Gastrocnemius medialis (tissue), 4 donors: ENCODE results near the gene ZNF664. TPM values are rescaled to one million over a fixed set of nuclear protein-coding genes. Genes with fewer than 3 reads are reported as not detected.

Experiments
- ATAC-seq, 2 donors: fragments of 150-250 bp; one replicate each; pipeline ENCODE4 v1.9.1; 2016
- DNase-seq, 2 donors: peaks; one replicate each; pipeline ENCODE4 v3.0.0-alpha.2; 2019
- H3K27ac ChIP-seq, 4 donors: fragments of 200-600 bp; sonication (generic); 1 replicate in 1 of 4; 2 replicates in 3 of 4; pipeline ENCODE4 v1.5.1; 2016 to 2018; ENCODE audit warnings: mild to moderate bottlenecking in 2 of 4, moderate library complexity in 1 of 4
- H3K27me3 ChIP-seq, 3 donors: fragments of 200-600 bp; sonication (generic) in 2 of 3; 1 replicate in 1 of 3; 2 replicates in 2 of 3; pipeline versions ENCODE4 v1.5.1 to v1.6.0; 2016 to 2019; ENCODE audit warnings: mild to moderate bottlenecking in 1 of 3, moderate library complexity in 1 of 3
- H3K36me3 ChIP-seq, 2 donors: fragments of 200-600 bp; sonication (generic) in 1 of 2; one replicate each; pipeline ENCODE4 v1.5.1; 2017 to 2018
- H3K4me1 ChIP-seq, 2 donors: fragments of 200-600 bp; sonication (generic) in 1 of 2; one replicate each; pipeline ENCODE4 v1.5.1; 2016 to 2017; ENCODE audit warnings: mild to moderate bottlenecking in 2 of 2
- H3K4me3 ChIP-seq, 4 donors: fragments of 200-600 bp; sonication (generic) in 3 of 4; 1 replicate in 1 of 4; 2 replicates in 3 of 4; pipeline ENCODE4 v1.5.1; 2016 to 2019; ENCODE audit warnings: mild to moderate bottlenecking in 2 of 4
- H3K9me3 ChIP-seq, 3 donors: fragments of 200-600 bp; sonication (generic) in 2 of 3; 1 replicate in 1 of 3; 2 replicates in 2 of 3; pipeline ENCODE4 v1.5.1; 2016 to 2019
- POLR2A ChIP-seq, 2 donors: fragments of 450-650 bp; IDR thresholded peaks; one replicate each; pipeline ENCODE4 v1.6.1; 2017; ENCODE audit warnings: antibody characterized with exemption in 2 of 2, mild to moderate bottlenecking in 2 of 2, moderate library complexity in 2 of 2
- in situ Hi-C, 4 donors: fragments of 200-750 bp; cut with MboI; loops; one replicate each; pipeline versions ENCODE4 v1.15.0 to v1.8.0; 2017; ENCODE audit warnings: low sequenced_read_pairs in 4 of 4
- intact Hi-C: fragments of 100-400 bp; cut with DNase I; formaldehyde crosslinking; loops from one replicate; pipeline ENCODE4 v1.15.1; 2023; ENCODE audit warnings: low total_unique reads
- total RNA-seq, 4 donors: library from RNA; depleted of rRNA; stranded (reverse); fragments of >200 nt; gene quantifications; one replicate each; pipeline versions ENCODE4 v1.1.0 to v1.2.3, GENCODE V29; 2016
- TF ChIP-seq, protein P1 (sequence below), 5 experiments: fragments of 450-650 bp in 3 of 5; fragments of 200-600 bp in 2 of 5; sonication (generic) in 2 of 5; IDR thresholded peaks in 4 of 5; conservative IDR thresholded peaks in 1 of 5; 1 replicate in 4 of 5; 2 replicates in 1 of 5; pipeline ENCODE4 v1.5.1; 2016 to 2019; ENCODE audit warnings: antibody characterized with exemption in 5 of 5, mild to moderate bottlenecking in 3 of 5, moderate library complexity in 3 of 5

ZNF664 gene
- total RNA-seq, 4 donors from 2014 or later: 18.1 to 37.0 (median 32.6) TPM

DNA sequence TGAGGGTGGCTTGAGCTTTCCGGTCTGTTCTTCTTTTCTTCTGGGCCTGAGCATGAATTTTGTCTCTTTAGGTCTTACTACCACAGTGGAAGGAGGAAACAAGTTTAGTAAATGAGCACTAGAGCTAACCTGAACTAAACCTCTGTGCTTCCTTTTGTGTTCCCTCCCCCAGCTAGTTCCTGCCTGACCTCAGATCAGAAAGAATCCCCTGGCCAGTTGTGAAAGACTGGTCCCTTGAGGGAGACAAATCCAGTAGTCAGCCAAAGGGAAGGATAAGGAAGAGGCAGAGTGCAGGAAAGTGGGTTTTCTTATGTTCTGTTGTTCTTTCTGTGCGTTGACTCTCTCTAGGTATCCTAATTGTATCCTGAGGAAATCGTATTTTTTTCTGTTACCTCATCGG lies 17.5 kb downstream of the ZNF664 start:
- intact Hi-C loops: no loop called here
- no peaks in the 10 kb centered on the region for H3K36me3 ChIP-seq
- H3K27ac ChIP-seq: no peak overlapping the region
- in situ Hi-C loops: no loop called here
- no peaks in the 10 kb centered on the region for H3K9me3 ChIP-seq
- ATAC-seq (no peak), DNase-seq (no peak)
- no peak overlapping the region for H3K4me3 ChIP-seq
- H3K4me1 ChIP-seq: peaks cover 31 to 35% of the 10 kb centered on the region in 2 donors
- TF ChIP-seq, protein P1, sequence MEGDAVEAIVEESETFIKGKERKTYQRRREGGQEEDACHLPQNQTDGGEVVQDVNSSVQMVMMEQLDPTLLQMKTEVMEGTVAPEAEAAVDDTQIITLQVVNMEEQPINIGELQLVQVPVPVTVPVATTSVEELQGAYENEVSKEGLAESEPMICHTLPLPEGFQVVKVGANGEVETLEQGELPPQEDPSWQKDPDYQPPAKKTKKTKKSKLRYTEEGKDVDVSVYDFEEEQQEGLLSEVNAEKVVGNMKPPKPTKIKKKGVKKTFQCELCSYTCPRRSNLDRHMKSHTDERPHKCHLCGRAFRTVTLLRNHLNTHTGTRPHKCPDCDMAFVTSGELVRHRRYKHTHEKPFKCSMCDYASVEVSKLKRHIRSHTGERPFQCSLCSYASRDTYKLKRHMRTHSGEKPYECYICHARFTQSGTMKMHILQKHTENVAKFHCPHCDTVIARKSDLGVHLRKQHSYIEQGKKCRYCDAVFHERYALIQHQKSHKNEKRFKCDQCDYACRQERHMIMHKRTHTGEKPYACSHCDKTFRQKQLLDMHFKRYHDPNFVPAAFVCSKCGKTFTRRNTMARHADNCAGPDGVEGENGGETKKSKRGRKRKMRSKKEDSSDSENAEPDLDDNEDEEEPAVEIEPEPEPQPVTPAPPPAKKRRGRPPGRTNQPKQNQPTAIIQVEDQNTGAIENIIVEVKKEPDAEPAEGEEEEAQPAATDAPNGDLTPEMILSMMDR (IDR thresholded peaks at IDR 0.05 in 4 of 5, conservative IDR thresholded peaks at IDR 0.05 in 1 of 5): no peak
- TF ChIP-seq POLR2A (IDR thresholded peaks at IDR 0.05): no peak
- H3K27me3 ChIP-seq: no peaks in the 10 kb centered on the region

DNA sequence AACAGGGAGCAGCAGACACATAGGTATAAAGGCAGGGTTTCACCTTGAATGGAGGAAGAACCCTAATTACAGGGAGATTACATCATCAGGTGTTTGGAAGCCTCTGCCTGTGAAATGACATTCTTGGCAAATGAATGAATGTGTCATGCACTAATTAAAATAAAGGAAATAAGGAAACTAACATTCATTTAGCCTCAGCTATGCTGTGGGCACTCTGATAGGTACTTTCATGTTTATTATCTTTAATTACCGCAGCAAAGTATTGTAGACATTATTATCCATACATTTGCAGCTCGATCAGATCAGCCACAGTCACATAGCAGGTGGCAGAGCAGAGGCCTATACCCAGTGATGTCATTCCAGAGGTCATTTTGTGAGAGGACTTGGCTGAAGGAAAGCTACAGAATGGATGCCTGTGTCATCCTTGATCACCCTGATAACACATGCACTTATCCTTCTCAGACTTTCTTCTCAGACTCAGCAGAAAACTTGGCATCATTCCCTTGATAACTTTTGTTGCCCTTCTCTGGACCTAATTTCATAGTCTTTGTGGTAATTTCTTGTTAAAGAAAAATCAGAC lies 18.4 kb downstream of the ZNF664 start:
- ATAC-seq: no peak
- Histone ChIP-seq H3K27me3 (no peaks in the 10 kb centered on the region), H3K36me3 (no peaks in the 10 kb centered on the region), H3K27ac (no peak overlapping the region), H3K4me3 (no peak overlapping the region), H3K4me1 (peaks cover 22 to 31% of the 10 kb centered on the region in 2 donors), H3K9me3 (no peaks in the 10 kb centered on the region)
- intact Hi-C loops: no loop called here
- TF ChIP-seq, protein P1 (IDR thresholded peaks at IDR 0.05 in 4 of 5, conservative IDR thresholded peaks at IDR 0.05 in 1 of 5): no peak
- TF ChIP-seq POLR2A (IDR thresholded peaks at IDR 0.05): no peak
- in situ Hi-C loops: no loop called here
- no peak for DNase-seq

DNA sequence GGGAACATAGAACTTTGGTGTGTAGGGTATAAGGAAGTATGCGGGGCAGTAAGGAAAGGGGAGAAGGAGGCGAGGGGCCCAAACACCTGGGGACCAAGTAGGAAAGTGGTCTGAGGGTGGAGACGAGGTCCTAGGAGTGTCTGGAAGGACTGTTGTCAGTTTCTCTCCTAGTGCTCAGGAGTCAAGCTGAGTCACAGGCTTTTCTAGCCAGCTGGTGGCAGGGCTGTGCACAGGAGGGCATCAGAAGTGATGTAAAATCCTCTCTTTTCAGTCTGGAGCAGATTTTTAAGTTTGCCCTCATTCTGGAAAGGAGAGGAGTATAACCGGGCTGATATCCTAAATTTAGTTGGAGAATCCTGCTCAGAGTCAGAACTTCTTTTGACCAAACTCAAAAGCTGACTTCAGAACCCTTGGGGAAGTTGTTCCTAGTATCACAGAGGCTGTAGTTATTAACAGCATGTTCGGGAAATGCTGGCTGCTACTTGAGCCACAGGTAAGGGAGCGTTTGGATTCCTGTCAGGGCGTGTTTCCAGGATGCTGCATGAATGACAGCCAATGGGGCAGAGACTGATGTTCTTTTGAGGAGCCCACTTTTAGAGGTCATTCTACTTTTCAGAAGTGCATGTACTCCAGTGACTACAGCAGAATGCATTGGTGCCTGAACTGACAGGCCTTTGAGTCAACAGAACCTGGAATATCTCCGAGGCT lies 19.3 kb downstream of the ZNF664 start:
- in situ Hi-C loops: no loop called here
- DNase-seq: no peak
- H3K36me3 ChIP-seq: no peaks in the 10 kb centered on the region
- no peaks in the 10 kb centered on the region for H3K9me3 ChIP-seq
- peaks cover 14 to 29% of the 10 kb centered on the region in 2 donors for H3K4me1 ChIP-seq
- no peak overlapping the region for H3K4me3 ChIP-seq
- intact Hi-C loops: no loop called here
- TF ChIP-seq, protein P1 (IDR thresholded peaks at IDR 0.05 in 4 of 5, conservative IDR thresholded peaks at IDR 0.05 in 1 of 5): no peak
- no peak for TF ChIP-seq POLR2A (IDR thresholded peaks at IDR 0.05)
- no peaks in the 10 kb centered on the region for H3K27me3 ChIP-seq
- ATAC-seq: no peak
- H3K27ac ChIP-seq: no peak overlapping the region

DNA sequence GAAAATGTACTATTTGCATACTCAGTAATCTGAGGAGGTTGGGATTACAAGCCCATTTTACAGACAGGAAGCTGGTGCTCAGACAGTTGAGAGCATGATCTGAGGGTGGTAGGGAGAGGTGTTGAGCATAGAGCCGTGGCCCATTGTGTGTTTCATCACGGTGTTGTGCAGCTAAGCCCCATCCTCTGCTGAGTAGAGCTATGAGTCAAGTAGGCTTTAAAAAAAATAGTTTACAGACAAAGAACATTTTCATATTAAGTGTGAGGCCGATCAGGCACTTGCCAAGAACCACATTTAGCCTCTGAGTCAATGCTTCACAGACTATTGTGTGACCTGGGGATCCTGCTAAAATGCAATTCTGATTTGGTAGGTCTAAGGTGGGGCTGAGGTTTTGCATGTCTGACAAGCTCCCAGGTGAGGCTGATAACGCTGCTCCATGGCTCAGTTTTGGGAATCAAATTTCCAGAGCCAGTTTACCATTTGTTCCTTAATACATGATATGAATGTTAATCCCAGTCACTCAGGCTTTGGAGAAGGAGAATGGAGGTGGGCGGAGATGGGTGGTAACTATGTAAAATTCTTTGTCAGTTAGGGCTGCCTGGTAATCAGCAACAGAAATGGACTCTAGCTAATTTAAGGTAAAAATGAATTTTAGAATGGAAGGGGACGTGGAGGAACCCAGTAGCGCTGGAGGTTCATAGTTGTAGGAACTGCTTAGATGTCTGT lies 22.2 kb downstream of the ZNF664 start:
- H3K4me1 ChIP-seq: peaks cover 3 to 14% of the 10 kb centered on the region in 2 donors
- H3K27me3 ChIP-seq: no peaks in the 10 kb centered on the region
- no peak for TF ChIP-seq POLR2A (IDR thresholded peaks at IDR 0.05)
- TF ChIP-seq, protein P1 (IDR thresholded peaks at IDR 0.05 in 4 of 5, conservative IDR thresholded peaks at IDR 0.05 in 1 of 5): no peak
- no peak overlapping the region for H3K4me3 ChIP-seq
- no peaks in the 10 kb centered on the region for H3K9me3 ChIP-seq
- peaks cover 0 to under 1% of the 10 kb centered on the region in 2 donors for H3K36me3 ChIP-seq
- no peak overlapping the region for H3K27ac ChIP-seq
- intact Hi-C loops (no loop called here), in situ Hi-C loops (no loop called here)
- ATAC-seq (peak; percentile 23 to 77), DNase-seq (no peak)
